ENCODE data around the gene GCLM. TPM values are rescaled to one million over a fixed set of nuclear protein-coding genes. Genes with fewer than 3 reads are reported as not detected.

The GCLM gene
- total and polyA plus RNA-seq, 2 of the 4 experiments (the other 2 are of a cell fraction) = 15.5 to 20.1 TPM

DNA sequence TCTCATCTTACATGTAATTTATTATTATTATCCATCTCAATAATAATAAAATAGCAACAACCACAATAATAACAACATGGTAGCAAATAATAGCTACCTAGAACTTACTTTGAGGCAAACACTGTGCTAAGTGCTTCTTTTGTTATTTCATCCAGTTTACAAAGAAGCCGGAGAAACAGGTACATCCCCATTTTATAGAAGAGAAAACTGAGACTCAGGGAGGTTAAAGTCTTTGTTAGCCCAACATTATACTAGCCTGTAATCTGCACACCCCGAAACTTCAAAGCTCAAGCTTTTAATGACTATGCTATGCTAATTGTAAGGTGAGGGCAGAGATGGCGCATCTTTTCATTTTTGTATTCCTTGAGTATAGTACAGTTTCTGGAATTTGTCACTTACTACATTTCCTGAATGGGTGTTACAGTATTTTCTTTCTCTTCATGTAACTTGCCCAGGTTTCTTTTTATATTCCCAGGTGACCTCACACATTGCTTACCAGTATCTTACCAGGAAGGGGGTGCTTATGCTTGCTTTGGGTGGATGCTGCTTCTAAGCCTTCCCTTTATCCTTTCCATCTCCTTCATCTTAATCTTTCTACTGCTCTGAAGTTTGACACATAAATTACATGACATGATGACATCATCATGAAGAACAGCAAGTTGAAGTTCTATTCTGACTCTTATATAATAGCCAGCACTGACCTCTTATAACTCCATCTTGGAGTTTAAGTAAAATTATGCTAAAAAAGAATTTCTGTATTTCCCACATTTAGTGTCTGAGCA lies 8.3 kb downstream of the GCLM start (continued):
- TF ChIP-seq MAZ (IDR thresholded peaks at IDR 0.05; ENCODE audit: borderline replicate concordance, low read depth, low read length) = no peak

- CTCF ChIA-PET = no interaction called here
Measured at GRCh38 chr1:93899543-93900207, 9.6 kb downstream of the GCLM start.

More at GRCh38 chr1:93899543-93900207, 9.6 kb downstream of the GCLM start:
- Histone ChIP-seq H3K14ac (replicated peaks; ENCODE audit: low read depth, low read length) (no peak overlapping the region), H3K23ac (ENCODE audit: low read depth, low read length) (no peak overlapping the region), H4K5ac (ENCODE audit: low read depth, low read length) (no peak overlapping the region), H2BK20ac (ENCODE audit: low read depth, low read length) (no peak overlapping the region), H3K4me2 (ENCODE audit: low read depth, low read length) (no peak overlapping the region), H3K9me1 (ENCODE audit: insufficient read depth, low read length) (0 out of 2 replicates have a peak, but pooled peaks cover under 1% of the 10 kb centered on the region), H3K79me1 (ENCODE audit: low read depth in 1 of 2, low read length in 2 of 2) (peaks cover 17 to 36% of the 10 kb centered on the region in 2 experiments; a peak in 3 of 4 replicates), H3K4me1 (ENCODE audit: control insufficient read depth, insufficient read depth, low read length) (no peaks in the 10 kb centered on the region; the same call in 1 of the 2 replicates), H3K36me3 (ENCODE audit: control insufficient read depth, insufficient read depth, low read length) (peaks cover 24% of the 10 kb centered on the region), H4K91ac (ENCODE audit: insufficient read depth, low read depth, low read length) (no peak overlapping the region), H3K9ac (ENCODE audit: low read depth, low read length) (no peak overlapping the region), H2BK15ac (ENCODE audit: low read depth, low read length) (no peak overlapping the region), H3K4ac (ENCODE audit: low read depth, low read length) (no peak overlapping the region), H4K8ac (ENCODE audit: low read depth in 2 of 2, low read length in 2 of 2) (no peak overlapping the region), H3K18ac (ENCODE audit: low read depth, low read length) (no peak overlapping the region), H2AK9ac (replicated peaks; ENCODE audit: low read depth, low read length, poor library complexity) (no peak overlapping the region), H3K27me3 (ENCODE audit: control insufficient read depth, insufficient read depth, low read length) (no peaks in the 10 kb centered on the region), H3K4me3 (ENCODE audit: insufficient read depth, low read depth, low read length) (no peak overlapping the region), H2BK5ac (ENCODE audit: low read depth, low read length, poor library complexity, severe bottlenecking) (no peak overlapping the region), H3K9me3 (ENCODE audit: control insufficient read depth, insufficient read depth, low read length) (no peaks in the 10 kb centered on the region), H2AFZ (replicated peaks; ENCODE audit: low read length, poor library complexity) (no peak overlapping the region), H3K56ac (ENCODE audit: extremely low read depth, insufficient read depth, low read length) (no peak overlapping the region), H3K27ac (ENCODE audit: insufficient read depth, low read length) (no peak overlapping the region), H2AK5ac (ENCODE audit: low read depth, low read length) (no peak overlapping the region), H4K20me1 (ENCODE audit: insufficient read depth, low read length) (peaks cover 9% of the 10 kb centered on the region; the same call in 1 of the 2 replicates), H2BK120ac (ENCODE audit: low read depth, low read length) (no peak overlapping the region)
- WGBS, 2 experiments (ENCODE audit: extremely low coverage in 2 of 2, insufficient read length in 1 of 2) = 80% methylated on average over 1 of the region's 3 CpGs; no CpG with 5 or more reads in 1 of the 2 experiments
- POLR2A ChIA-PET (ENCODE audit: unreplicated experiment) = no interaction called here
- DNase-seq (no peak), ATAC-seq (ENCODE audit: low read depth) (no peak)
- intact Hi-C loops (cut with micrococcal nuclease) = loop anchor here (10.0 kb wide), 2 partner anchors 335 to 905 kb away; partner anchors contain the start of gene ARHGAP29
- BruUV-seq (replicated peaks) = no TSS peak
- no peak for TF ChIP-seq NFE2L2 (IDR thresholded peaks at IDR 0.05; ENCODE audit: low read depth, low read length)
- no peak for TF ChIP-seq RCOR1 (IDR thresholded peaks at IDR 0.05; ENCODE audit: insufficient replicate concordance, low read length)
- TF ChIP-seq FOS (IDR thresholded peaks at IDR 0.05; ENCODE audit: low read depth, low read length) = no peak
- no peak for TF ChIP-seq CHD1 (IDR thresholded peaks at IDR 0.05; ENCODE audit: low read depth, low read length)
- TF ChIP-seq RFX5 (IDR thresholded peaks at IDR 0.05; ENCODE audit: low read depth, low read length) = no peak
- TF ChIP-seq, protein P1, sequence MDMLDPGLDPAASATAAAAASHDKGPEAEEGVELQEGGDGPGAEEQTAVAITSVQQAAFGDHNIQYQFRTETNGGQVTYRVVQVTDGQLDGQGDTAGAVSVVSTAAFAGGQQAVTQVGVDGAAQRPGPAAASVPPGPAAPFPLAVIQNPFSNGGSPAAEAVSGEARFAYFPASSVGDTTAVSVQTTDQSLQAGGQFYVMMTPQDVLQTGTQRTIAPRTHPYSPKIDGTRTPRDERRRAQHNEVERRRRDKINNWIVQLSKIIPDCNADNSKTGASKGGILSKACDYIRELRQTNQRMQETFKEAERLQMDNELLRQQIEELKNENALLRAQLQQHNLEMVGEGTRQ (IDR thresholded peaks at IDR 0.05; ENCODE audit: low read depth, low read length) = no peak
- TF ChIP-seq RAD21 (IDR thresholded peaks at IDR 0.05; ENCODE audit: low read length) = no peak
- TF ChIP-seq CEBPB (IDR thresholded peaks at IDR 0.05; ENCODE audit: low read depth, low read length) = no peak
- TF ChIP-seq BHLHE40 (IDR thresholded peaks at IDR 0.05; ENCODE audit: low read depth, low read length) = no peak
- TF ChIP-seq POLR2A (IDR thresholded peaks at IDR 0.05; ENCODE audit: low read depth, low read length) = no peak
- TF ChIP-seq, protein P2, sequence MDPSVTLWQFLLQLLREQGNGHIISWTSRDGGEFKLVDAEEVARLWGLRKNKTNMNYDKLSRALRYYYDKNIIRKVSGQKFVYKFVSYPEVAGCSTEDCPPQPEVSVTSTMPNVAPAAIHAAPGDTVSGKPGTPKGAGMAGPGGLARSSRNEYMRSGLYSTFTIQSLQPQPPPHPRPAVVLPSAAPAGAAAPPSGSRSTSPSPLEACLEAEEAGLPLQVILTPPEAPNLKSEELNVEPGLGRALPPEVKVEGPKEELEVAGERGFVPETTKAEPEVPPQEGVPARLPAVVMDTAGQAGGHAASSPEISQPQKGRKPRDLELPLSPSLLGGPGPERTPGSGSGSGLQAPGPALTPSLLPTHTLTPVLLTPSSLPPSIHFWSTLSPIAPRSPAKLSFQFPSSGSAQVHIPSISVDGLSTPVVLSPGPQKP (IDR thresholded peaks at IDR 0.05; ENCODE audit: borderline replicate concordance, low read depth, low read length) = no peak
- in situ Hi-C loops (cut with MboI; ENCODE audit: low sequenced_read_pairs) = loop anchor here (25.0 kb wide), 1 partner anchor 438 kb away; no protein-coding TSS in a partner anchor
- dilution Hi-C loops (cut with HindIII; ENCODE audit: low sequenced_read_pairs, unreplicated experiment) = no loop called here
